Stimulated activated CD4-positive, alpha-beta T cell treated with anti-CD3 and anti-CD28 coated beads, Interleukin-15, amount 100 ng/mL, for 48 hours (primary cell): ENCODE results near the gene PRSS27.
"Not testable (repeated sequence)": the region's sequence is repeated elsewhere in the genome, so short reads cannot be mapped to it uniquely, and the experiment has no call there.

Experiments
- DNase-seq, 2 donors: peaks; one replicate each; pipeline ENCODE4 v3.0.0-alpha.2; 2020; ENCODE audit warnings: low read depth in 2 of 2

PRSS27 gene

GRCh38 chr16:2696601-2697250 lies 23.3 kb downstream of the PRSS27 start:
- DNase-seq: not testable (repeated sequence)

DNA sequence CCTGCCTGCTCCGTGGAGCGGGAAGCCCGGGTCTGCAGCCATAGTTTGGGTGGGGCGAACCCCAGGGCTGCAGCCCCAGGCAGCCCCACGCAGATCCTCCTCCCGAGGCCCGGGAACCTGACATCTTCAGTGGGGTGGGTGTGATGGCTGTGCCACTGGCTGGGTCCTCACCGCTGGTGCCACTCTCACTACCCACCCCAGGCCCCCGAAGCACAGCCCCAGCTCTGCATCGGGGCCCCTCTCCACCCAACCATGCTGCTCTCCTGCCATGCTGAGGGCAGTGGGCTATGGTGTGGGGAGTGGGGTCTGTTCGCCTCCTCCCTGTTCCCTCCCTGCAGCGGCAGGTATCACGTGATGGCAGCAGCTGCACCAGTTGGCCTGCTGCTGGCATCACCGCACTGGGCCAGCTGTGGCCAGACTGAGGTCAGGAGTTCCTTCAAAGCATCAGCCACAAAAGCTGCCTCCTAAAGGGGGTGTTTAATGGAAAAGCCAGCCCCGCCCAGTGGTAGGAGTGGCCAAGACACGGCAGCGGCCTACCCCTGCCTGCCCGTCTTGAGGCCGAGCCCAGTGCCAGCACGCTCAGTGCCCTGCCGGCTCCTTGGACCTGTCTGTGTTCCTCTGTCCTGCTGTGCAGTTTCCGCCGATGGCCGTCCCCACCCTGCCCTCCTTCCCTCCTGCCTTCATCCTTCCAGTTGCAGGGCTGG lies 26.9 kb downstream of the PRSS27 start:
- DNase-seq: no peak

GRCh38 chr16:2692251-2692947 lies 27.6 kb downstream of the PRSS27 start:
- no peak for DNase-seq

- DNase-seq: no peak
Observed at GRCh38 chr16:2691491-2692248, 28.4 kb downstream of the PRSS27 start.

DNA sequence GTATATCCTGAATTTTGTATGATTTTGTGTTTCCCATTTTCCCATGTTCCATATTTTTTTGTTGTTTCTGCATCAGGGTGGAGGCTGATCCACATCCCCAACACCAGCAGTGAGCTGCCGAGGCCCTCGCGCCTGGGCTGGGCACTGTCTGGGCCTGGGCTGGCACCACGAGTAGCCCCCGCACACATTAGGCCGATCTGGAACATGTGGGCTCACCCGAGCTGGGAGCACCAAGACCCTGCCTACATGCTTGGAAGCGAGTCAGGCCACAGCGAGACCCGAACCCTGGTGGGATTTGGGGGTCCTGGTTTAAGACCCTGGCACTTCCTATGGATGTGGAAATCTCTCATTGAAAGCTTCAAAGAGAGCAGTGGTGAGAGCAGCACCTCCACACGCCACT lies 29.2 kb downstream of the PRSS27 start:
- DNase-seq: no peak

DNA sequence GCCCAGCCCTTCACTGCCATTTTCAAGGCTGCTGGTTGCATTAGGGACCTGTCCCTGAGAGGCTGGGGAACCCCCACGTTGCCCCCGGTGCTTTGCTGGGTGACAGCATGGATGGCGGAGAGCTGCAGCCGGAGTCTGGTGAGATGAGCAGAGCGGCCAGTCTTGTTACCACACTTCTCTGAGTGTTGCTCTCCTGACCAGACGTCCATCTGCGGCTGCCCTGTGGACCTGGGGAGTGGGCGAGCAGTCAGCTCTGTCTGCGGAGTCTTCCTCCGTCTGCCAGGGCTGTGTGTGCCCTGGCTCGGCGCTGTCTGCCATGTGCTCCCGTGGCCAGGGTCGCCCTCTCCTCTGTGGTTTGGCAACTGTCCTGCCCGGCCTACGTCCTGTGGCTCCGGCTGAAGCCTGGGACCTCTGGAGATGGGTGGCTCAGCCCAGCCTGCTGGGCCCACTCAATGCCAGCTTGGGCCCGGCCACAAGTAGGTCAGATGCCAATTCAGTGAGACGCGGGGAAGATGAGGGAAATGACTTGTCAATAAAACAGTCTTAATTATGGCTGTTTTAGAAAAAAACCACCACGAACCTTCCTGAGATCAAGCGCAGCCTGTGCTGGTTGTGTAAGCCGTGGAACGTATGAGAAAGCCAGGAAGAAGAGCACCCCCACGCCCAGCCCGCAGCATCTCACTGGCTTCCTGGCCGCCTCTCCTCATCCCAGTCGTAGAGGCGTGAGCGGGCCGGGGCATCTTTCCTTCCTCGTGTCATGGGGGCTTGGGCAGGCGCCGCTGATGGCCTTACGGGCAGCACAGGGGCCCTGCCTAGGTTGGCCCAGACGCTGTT lies 29.8 kb downstream of the PRSS27 start:
- no peak for DNase-seq

DNA sequence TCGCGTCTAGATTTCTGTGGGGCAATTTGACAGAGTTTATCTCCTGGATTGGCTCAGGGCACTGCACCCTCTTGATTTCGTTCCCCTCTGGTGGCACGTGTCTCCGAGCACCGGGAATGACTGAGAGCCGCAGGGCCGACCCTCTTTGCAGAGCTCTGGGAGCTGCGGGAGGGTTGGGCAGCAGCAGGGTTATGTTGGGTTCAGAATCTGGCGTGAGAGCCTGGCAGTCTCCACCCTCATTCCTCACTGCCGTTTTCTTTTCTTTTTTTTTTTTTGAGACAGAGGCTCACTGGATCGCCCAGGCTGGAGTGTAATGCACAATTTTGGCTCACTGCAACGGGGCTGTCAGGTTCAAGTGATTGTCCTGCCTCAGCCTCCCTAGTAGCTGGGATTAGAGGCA lies 30.6 kb downstream of the PRSS27 start:
- DNase-seq: not testable (repeated sequence)

DNA sequence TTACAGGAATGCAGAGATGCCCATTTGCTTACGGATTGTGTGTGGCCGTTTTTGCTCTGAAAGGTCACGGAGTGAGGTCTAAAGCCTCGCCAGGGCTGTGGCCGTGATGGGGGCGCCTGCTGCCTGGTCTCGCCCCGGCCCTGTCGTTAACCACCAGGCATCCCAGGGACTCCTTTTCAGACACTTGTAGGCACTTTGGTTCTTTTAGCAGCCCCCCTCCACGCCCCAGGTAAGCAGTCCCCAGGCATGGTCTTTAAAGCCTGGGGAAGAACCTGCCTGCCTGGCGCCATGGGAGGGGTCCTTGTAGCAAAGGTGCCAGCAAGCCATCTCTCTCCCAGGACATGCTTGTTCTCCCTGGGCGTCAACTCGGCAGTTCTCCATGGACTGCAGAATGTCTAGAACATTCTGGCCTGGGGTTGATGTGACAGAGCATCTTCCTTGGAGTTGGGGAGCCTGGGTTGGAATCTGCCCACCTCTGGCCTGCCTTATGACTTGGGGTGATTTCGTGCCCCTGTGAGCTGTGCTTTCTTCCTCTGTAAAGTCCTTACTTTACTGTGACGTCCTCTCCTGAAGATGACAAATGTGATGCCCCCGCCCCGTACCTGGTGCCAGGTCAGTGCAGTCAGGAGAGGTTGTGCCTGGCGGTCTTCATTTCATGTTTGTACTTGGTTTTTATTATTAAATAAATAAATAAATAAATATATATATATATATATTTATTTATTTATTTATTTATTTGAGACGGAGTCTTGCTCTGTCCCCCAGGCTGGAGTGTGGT lies 32.3 kb downstream of the PRSS27 start:
- DNase-seq: no peak

DNA sequence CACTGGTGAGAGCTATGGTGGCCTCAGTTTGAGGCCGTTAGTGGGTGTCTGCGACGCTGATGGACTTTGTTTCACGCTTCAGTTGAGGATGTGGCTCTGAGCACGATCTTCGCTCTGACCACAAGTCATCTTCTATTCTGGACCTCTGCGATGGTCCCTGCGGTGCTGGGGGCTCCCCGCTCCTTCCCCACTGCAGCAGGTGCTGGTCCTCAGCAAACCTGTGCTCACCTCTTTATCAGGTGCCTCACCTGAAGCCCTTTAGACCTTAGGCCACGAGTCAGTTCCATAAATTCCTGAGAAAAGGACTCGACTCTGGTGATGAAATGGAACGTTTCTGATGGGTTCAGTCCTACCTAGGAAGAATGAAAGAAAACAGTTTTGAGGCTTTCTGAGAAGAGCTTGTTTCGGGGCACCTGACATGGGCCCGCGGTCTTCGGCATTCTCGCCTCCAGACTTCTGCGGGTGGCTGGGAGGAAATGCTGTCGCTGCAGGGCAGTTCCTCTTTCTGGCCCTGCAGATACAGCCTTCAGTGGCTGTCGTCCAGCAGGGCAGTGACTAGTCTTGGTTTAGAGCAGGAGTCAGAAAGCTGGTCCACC lies 33.0 kb downstream of the PRSS27 start:
- DNase-seq: peak in 1 of 2 donors; percentile 28

- DNase-seq: not testable (repeated sequence)
Observed at GRCh38 chr16:2686075-2686474, 33.9 kb downstream of the PRSS27 start.

DNA sequence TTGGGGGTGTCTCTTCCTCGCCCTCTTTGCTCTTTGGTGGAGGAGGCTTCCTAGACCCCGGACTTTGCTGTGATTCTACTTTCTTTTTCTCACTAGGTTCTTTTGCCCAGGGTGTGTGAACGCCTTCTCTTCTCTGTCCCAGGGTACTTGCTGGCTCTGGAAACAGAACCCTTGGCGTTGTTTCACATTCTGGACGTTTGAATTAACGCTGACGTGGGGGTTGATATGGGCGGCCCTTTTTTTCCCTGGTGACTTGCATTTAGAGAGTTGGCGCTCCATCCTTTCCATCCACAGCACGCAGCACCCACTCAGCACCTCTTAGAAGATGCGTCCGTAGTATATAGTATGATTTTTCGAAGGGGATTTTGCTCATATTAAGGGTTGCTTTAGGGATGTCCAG lies 37.0 kb downstream of the PRSS27 start:
- DNase-seq: not testable (repeated sequence)

- DNase-seq: peak; percentile 96
Observed at GRCh38 chr16:2682209-2683021, 37.6 kb downstream of the PRSS27 start, which contains the start of gene KCTD5. TSS of gene KCTD5 (plus strand) at chr16:2682523. CDS start at chr16:2682549, 26 bp downstream.

DNA sequence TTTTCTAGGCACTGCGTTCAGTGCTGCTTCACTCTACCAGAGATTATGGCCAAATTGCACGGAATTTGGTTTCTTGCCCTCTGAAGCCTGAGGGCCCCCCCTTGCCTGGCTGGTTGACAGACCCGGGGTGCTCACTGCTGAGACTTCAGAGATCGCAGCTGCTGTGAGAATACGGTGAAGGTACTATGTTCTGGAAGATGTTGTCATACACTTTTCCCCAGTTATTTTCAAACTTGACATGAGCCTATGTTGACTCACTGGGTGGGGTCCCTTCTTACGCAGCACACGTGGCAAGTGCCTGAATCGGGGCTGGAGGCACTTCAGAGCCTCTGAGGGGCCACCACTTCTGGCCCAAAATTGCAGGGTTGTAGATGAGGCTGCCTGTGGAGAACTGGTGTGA lies 39.7 kb downstream of the PRSS27 start:
- DNase-seq: not testable (repeated sequence)

GRCh38 chr16:2679902-2680301 lies 40.1 kb downstream of the PRSS27 start:
- not testable (repeated sequence) for DNase-seq

GRCh38 chr16:2678206-2678965 lies 41.6 kb downstream of the PRSS27 start:
- DNase-seq: not testable (repeated sequence)

DNA sequence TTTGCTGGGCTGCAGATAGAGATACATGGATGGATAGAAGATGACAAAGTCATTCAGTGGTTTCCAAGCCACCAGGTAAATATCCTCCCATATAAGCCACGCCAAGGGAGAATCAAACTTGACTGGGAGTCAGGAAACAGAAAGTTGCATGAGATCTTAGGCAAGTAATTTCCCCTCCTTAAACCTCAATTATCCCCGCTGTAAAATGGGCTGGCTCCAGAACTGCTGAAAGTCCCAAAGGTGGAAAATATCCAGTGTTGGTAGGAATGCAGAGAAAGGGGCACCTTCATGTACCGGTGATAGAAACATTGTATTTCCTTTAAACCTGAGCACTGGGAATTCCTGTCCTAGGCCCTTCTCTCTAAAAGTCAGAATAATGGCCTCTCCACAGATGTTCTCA lies 43.1 kb downstream of the PRSS27 start:
- not testable (repeated sequence) for DNase-seq

DNA sequence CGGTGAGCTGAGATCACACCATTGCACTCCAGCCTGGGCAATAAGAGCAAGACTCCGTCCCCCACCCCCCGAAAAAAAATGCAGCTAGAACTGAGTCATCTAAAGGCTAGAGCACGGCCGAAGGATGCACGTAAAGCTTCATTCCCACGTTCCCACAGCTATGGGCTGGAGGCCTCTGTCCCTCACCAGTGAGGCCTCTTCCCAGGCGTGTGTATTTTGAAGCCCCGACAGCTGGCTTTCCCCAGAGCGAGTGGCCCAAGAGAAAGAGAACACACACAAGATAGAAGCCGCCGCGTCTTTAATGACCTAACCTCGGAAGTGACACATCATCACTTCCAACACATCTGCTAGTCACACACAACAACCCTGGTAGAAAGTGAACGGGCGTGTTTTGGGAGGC lies 44.3 kb downstream of the PRSS27 start:
- no peak for DNase-seq

DNA sequence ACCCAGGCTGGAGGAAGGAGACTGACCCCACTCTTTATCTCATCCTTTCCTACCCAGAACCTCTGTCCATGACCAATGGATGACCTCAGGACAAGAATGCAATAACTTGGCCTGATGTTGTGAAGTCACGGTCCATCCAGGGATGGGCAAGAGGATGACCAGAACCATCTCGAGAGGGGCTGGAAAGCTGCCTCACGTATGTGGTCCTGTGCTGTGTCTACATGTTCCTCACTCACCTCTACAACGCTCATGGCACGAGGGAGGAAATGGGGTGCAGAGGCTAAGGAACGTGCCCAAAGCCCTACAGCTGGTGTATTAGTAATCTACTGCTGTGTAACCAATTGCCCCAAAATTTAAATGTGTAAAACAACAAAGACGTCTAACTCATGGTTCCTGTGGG lies 45.0 kb downstream of the PRSS27 start:
- no peak for DNase-seq
